NB4 (cell line): Measurements from ENCODE around the gene HGD.
"Not testable (repeated sequence)": the region's sequence is repeated elsewhere in the genome, so short reads cannot be mapped to it uniquely, and the experiment has no call there.

Source experiments
- MYC ChIP-seq: IDR thresholded peaks from 2 replicates; pipeline ENCODE4 v1.6.1; 2011; ENCODE audit warnings: low read depth, low read length
- POLR2A ChIP-seq: IDR thresholded peaks from 2 replicates; pipeline ENCODE4 v1.6.1; 2011; ENCODE audit warnings: mild to moderate bottlenecking; ENCODE audit not compliant: insufficient read length; ENCODE audit errors: extremely low read depth
- TF ChIP-seq, protein P1 (sequence below): IDR thresholded peaks from one replicate; pipeline ENCODE4 v1.5.1; 2012; ENCODE audit warnings: low read depth, low read length

DNA sequence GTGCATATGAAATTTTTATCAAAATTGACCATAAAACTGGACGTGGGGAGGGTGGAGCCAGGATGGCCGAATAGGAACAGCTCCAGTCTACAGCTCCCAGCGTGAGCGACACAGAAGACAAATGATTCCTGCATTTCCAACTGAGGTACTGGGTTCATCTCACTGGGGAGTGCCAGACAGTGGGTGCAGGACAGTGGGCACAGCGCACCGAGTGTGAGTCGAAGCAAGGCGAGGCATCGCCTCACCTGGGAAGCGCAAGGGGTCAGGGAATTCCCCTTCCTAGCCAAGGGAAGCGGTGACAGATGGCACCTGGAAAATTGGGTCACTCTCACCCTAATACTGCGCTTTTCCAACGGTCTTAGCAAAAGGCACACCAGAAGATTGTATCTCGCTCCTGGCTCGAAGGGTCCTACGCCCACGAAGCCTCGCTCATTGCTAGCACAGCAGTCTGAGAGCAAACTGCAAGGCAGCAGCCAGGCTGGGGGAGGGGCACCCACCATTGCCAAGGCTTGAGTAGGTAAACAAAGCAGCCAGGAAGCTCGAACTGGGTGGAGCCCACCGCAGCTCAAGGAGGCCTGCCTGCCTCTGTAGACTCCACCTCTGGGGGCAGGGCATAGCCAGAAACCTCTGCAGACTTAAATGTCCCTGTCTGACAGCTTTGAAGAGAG lies 37.3 kb upstream of the HGD start:
- TF ChIP-seq, protein P1, sequence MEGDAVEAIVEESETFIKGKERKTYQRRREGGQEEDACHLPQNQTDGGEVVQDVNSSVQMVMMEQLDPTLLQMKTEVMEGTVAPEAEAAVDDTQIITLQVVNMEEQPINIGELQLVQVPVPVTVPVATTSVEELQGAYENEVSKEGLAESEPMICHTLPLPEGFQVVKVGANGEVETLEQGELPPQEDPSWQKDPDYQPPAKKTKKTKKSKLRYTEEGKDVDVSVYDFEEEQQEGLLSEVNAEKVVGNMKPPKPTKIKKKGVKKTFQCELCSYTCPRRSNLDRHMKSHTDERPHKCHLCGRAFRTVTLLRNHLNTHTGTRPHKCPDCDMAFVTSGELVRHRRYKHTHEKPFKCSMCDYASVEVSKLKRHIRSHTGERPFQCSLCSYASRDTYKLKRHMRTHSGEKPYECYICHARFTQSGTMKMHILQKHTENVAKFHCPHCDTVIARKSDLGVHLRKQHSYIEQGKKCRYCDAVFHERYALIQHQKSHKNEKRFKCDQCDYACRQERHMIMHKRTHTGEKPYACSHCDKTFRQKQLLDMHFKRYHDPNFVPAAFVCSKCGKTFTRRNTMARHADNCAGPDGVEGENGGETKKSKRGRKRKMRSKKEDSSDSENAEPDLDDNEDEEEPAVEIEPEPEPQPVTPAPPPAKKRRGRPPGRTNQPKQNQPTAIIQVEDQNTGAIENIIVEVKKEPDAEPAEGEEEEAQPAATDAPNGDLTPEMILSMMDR = not testable (repeated sequence)
- not testable (repeated sequence) for TF ChIP-seq POLR2A, MYC
